Left ventricle myocardium inferior (tissue), 1 donor: ENCODE data around the gene TXNRD2. TPM values are rescaled to one million over a fixed set of nuclear protein-coding genes. Genes with fewer than 3 reads are reported as not detected.
A peak's percentile ranks its signal among the peaks of the same experiment; 100 is the strongest.

Source experiments
- DNase-seq: peaks from one replicate; pipeline ENCODE4 v3.0.0-alpha.2; 2020
- H3K27ac ChIP-seq: fragments of 200-600 bp; replicated peaks from 2 replicates; pipeline ENCODE4 v1.8.0; 2021
- H3K27me3 ChIP-seq: fragments of 200-600 bp; 2 replicates; pipeline ENCODE4 v1.8.0; 2021; ENCODE audit warnings: low read depth
- H3K36me3 ChIP-seq: fragments of 200-600 bp; 2 replicates; pipeline ENCODE4 v1.8.0; 2021
- H3K4me1 ChIP-seq: fragments of 200-600 bp; 2 replicates; pipeline ENCODE4 v1.8.0; 2021
- H3K4me3 ChIP-seq: fragments of 200-600 bp; 2 replicates; pipeline ENCODE4 v1.8.0; 2021; ENCODE audit warnings: mild to moderate bottlenecking, moderate library complexity
- H3K9me3 ChIP-seq: fragments of 200-600 bp; replicated peaks from 2 replicates; pipeline ENCODE4 v1.8.0; 2021
- CTCF ChIP-seq: fragments of 200-600 bp; IDR thresholded peaks from 2 replicates; pipeline ENCODE4 v1.8.0; 2021; ENCODE audit warnings: antibody characterized with exemption, mild to moderate bottlenecking, borderline replicate concordance
- intact Hi-C: fragments of 100-400 bp; cut with micrococcal nuclease; formaldehyde crosslinking; loops from one replicate; pipeline ENCODE4 v1.11.0; 2022
- total RNA-seq: library from RNA; stranded (reverse); fragmentation: NEBNext Ultra II Directional; extraction: Animal tissue kit (Norgen Biotek cat#: 25700); gene quantifications from one replicate; pipeline ENCODE4 v1.2.1, GENCODE V29; 2021
- donor health status: DM: no; HTN: yes; CAD: no; lungs with severe emphysema.

Gene TXNRD2
- total RNA-seq, 1 donor from 2014 or later: 35.2 TPM

GRCh38 chr22:19970479-19971275 is 29.1 kb upstream of the TXNRD2 start:
- intact Hi-C loops: loop anchor here (5.0 kb wide), 1 partner anchor 42 kb away; no protein-coding TSS in a partner anchor
- peak; percentile 98 for TF ChIP-seq CTCF
- Histone ChIP-seq H3K36me3 (peaks cover 70% of the 10 kb centered on the region), H3K4me3 (no peak overlapping the region), H3K4me1 (peaks cover 36% of the 10 kb centered on the region), H3K27ac (peak overlapping the region; percentile 48), H3K27me3 (no peaks in the 10 kb centered on the region), H3K9me3 (no peaks in the 10 kb centered on the region)
- peak; percentile 71 for DNase-seq

GRCh38 chr22:19970031-19970478 is 28.4 kb upstream of the TXNRD2 start:
- H3K36me3 ChIP-seq: peaks cover 75% of the 10 kb centered on the region
- peak overlapping the region; percentile 28 for H3K27ac ChIP-seq

GRCh38 chr22:19969141-19969928 is 27.7 kb upstream of the TXNRD2 start:
- DNase-seq: no peak
- Histone ChIP-seq H3K27me3 (no peaks in the 10 kb centered on the region), H3K9me3 (no peaks in the 10 kb centered on the region), H3K36me3 (peaks cover 82% of the 10 kb centered on the region), H3K27ac (peak overlapping the region; percentile 28), H3K4me1 (peaks cover 25% of the 10 kb centered on the region), H3K4me3 (no peak overlapping the region)
- intact Hi-C loops: no loop called here
- no peak for TF ChIP-seq CTCF

More at GRCh38 chr22:19970031-19970478, 28.4 kb upstream of the TXNRD2 start:
- Histone ChIP-seq H3K27me3 (no peaks in the 10 kb centered on the region), H3K4me3 (no peak overlapping the region), H3K9me3 (no peaks in the 10 kb centered on the region), H3K4me1 (peaks cover 32% of the 10 kb centered on the region)
- DNase-seq: no peak
- intact Hi-C loops: loop anchor here (5.0 kb wide), 1 partner anchor 42 kb away; no protein-coding TSS in a partner anchor
- no peak for TF ChIP-seq CTCF

- intact Hi-C loops: no loop called here
- DNase-seq: no peak
- H3K36me3 ChIP-seq: peaks cover 88% of the 10 kb centered on the region
- no peaks in the 10 kb centered on the region for H3K9me3 ChIP-seq
- no peak for TF ChIP-seq CTCF
- peaks cover 24% of the 10 kb centered on the region for H3K4me1 ChIP-seq
- H3K27ac ChIP-seq: no peak overlapping the region
- no peak overlapping the region for H3K4me3 ChIP-seq
- no peaks in the 10 kb centered on the region for H3K27me3 ChIP-seq
Measured at GRCh38 chr22:19968450-19968891, 26.9 kb upstream of the TXNRD2 start.

- peaks cover 84% of the 10 kb centered on the region for H3K36me3 ChIP-seq
- no peak overlapping the region for H3K4me3 ChIP-seq
- no peak for DNase-seq
- H3K9me3 ChIP-seq: no peaks in the 10 kb centered on the region
- H3K27ac ChIP-seq: no peak overlapping the region
- TF ChIP-seq CTCF: no peak
- intact Hi-C loops: no loop called here
- no peaks in the 10 kb centered on the region for H3K27me3 ChIP-seq
- peaks cover 25% of the 10 kb centered on the region for H3K4me1 ChIP-seq
Measured at GRCh38 chr22:19967850-19968449, 26.3 kb upstream of the TXNRD2 start.
